Measurements from ENCODE around the gene UPK2. TPM values are rescaled to one million over a fixed set of nuclear protein-coding genes. Genes with fewer than 3 reads are reported as not detected.

The UPK2 gene
- polyA plus RNA-seq, 1 of the 3 experiments (the other 2 are of a cell fraction): 0.15 TPM

GRCh38 chr11:118929501-118930093 is 26.5 kb upstream of the UPK2 start:
- Histone ChIP-seq H3K4me2 (peak overlapping the region; percentile 93), H3K36me3 (replicated peaks in 1 of 2; ENCODE audit: control insufficient read depth in 1 of 2, insufficient read depth in 2 of 2, low read length in 1 of 2) (no peaks in the 10 kb centered on the region), H3K27ac (ENCODE audit: low read depth in 2 of 2, low read length in 1 of 2) (peak overlapping the region; percentile 91 to 93), H3K9ac (peak overlapping the region; percentile 77; the same call in 1 of the 2 replicates), H3K4me1 (ENCODE audit: control insufficient read depth in 1 of 2, insufficient read depth in 2 of 2, low read depth in 1 of 2, low read length in 1 of 2) (peaks cover 9 to 23% of the 10 kb centered on the region in 2 experiments; a peak in 3 of 4 replicates), H3K9me3 (no peaks in the 10 kb centered on the region), H3K79me2 (ENCODE audit: insufficient read depth) (peaks cover 22% of the 10 kb centered on the region), H3K4me3 (ENCODE audit: low read depth in 2 of 2, low read length in 1 of 2) (peak overlapping the region; percentile 80 to 99), H3K27me3 (ENCODE audit: insufficient read depth) (no peaks in the 10 kb centered on the region), H3K9me2 (no peaks in the 10 kb centered on the region), H4K20me1 (ENCODE audit: insufficient read depth) (peaks cover 2% of the 10 kb centered on the region), H3F3A (replicated peaks; ENCODE audit: insufficient read depth) (peaks cover 39% of the 10 kb centered on the region), H2AFZ (ENCODE audit: low read depth) (peak overlapping the region; percentile 51; the same call in 1 of the 2 replicates)
- ChIA-PET POLR2A (interaction anchor here (1.0 kb wide), 1 partner anchor 20 kb away, joined by 6 read pairs; no protein-coding TSS in a partner anchor), CTCF (interaction anchor here (0.9 to 13.4 kb wide), 18 partner anchors 10 to 240 kb away, joined by 3 to 186 read pairs (median 4); partner anchors contain the start of genes DDX6 and UPK2)
- WGBS (ENCODE audit: low lambda C conversion rate): under 1% methylated on average over 18 of the region's 26 CpGs
- DNase-seq: peak; percentile 88
- TF ChIP-seq JUND (IDR thresholded peaks at IDR 0.05) (no peak), NRF1 (IDR thresholded peaks at IDR 0.05; ENCODE audit: low read depth, low read length) (no peak), EP300 (IDR thresholded peaks at IDR 0.05; ENCODE audit: borderline replicate concordance in 1 of 2, low read depth in 1 of 2, low read length in 1 of 2) (no peak), MEF2A (IDR thresholded peaks at IDR 0.05; ENCODE audit: borderline replicate concordance, low read depth) (no peak), RXRA (IDR thresholded peaks at IDR 0.05; ENCODE audit: borderline replicate concordance, low read depth) (no peak), FOXJ3 (CRISPR knock-in tag; IDR thresholded peaks at IDR 0.05) (no peak), NFIC (IDR thresholded peaks at IDR 0.05; ENCODE audit: borderline replicate concordance) (no peak), FOSL2 (IDR thresholded peaks at IDR 0.05; ENCODE audit: borderline replicate concordance, low read depth) (no peak), TEAD4 (IDR thresholded peaks at IDR 0.05; ENCODE audit: borderline replicate concordance, insufficient read depth) (no peak), YY1 (IDR thresholded peaks at IDR 0.05; ENCODE audit: low read depth) (0 out of 2 replicates have a peak, but pooled peaks have one; percentile 15), CHD2 (IDR thresholded peaks at IDR 0.05; ENCODE audit: low read length, partially characterized antibody) (peak; percentile 56), SMC3 (IDR thresholded peaks at IDR 0.05; ENCODE audit: low read depth, low read length) (no peak), SIN3A (IDR thresholded peaks at IDR 0.05; ENCODE audit: borderline replicate concordance, low read depth, low read length) (peak; percentile 1; the same call in 1 of the 2 replicates), ZBTB33 (IDR thresholded peaks at IDR 0.05; ENCODE audit: borderline replicate concordance, low read depth) (no peak), EZH2phosphoT487 (IDR thresholded peaks at IDR 0.05; ENCODE audit: borderline replicate concordance, low read depth) (no peak), POLR2AphosphoS5 (IDR thresholded peaks at IDR 0.05; ENCODE audit: low read depth, low read length) (no peak), CTCF (IDR thresholded peaks at IDR 0.05) (no peak), GATA2 (CRISPR knock-in tag; IDR thresholded peaks at IDR 0.05) (no peak), MAX (IDR thresholded peaks at IDR 0.05; ENCODE audit: low read depth) (no peak), TCF12 (IDR thresholded peaks at IDR 0.05) (peak; percentile 32; the same call in 1 of the 2 replicates), TAF1 (IDR thresholded peaks at IDR 0.05; ENCODE audit: borderline replicate concordance, low read depth, low read length) (no peak), GABPA (IDR thresholded peaks at IDR 0.05; ENCODE audit: low read depth) (no peak), RAD21 (IDR thresholded peaks at IDR 0.05; ENCODE audit: low read length) (no peak), FOXM1 (IDR thresholded peaks at IDR 0.05; ENCODE audit: low read depth) (no peak), RCOR1 (IDR thresholded peaks at IDR 0.05; ENCODE audit: low read length) (no peak; the same call in 1 of the 2 replicates)
- TF ChIP-seq, protein P1, sequence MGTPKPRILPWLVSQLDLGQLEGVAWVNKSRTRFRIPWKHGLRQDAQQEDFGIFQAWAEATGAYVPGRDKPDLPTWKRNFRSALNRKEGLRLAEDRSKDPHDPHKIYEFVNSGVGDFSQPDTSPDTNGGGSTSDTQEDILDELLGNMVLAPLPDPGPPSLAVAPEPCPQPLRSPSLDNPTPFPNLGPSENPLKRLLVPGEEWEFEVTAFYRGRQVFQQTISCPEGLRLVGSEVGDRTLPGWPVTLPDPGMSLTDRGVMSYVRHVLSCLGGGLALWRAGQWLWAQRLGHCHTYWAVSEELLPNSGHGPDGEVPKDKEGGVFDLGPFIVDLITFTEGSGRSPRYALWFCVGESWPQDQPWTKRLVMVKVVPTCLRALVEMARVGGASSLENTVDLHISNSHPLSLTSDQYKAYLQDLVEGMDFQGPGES (IDR thresholded peaks at IDR 0.05; ENCODE audit: low read depth, low read length): no peak
- TF ChIP-seq, protein P2, sequence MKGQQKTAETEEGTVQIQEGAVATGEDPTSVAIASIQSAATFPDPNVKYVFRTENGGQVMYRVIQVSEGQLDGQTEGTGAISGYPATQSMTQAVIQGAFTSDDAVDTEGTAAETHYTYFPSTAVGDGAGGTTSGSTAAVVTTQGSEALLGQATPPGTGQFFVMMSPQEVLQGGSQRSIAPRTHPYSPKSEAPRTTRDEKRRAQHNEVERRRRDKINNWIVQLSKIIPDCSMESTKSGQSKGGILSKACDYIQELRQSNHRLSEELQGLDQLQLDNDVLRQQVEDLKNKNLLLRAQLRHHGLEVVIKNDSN (IDR thresholded peaks at IDR 0.05; ENCODE audit: borderline replicate concordance, low read depth): no peak
- TF ChIP-seq, protein P3, sequence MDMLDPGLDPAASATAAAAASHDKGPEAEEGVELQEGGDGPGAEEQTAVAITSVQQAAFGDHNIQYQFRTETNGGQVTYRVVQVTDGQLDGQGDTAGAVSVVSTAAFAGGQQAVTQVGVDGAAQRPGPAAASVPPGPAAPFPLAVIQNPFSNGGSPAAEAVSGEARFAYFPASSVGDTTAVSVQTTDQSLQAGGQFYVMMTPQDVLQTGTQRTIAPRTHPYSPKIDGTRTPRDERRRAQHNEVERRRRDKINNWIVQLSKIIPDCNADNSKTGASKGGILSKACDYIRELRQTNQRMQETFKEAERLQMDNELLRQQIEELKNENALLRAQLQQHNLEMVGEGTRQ (IDR thresholded peaks at IDR 0.05; ENCODE audit: borderline replicate concordance, low read depth, low read length): no peak
